HepG2 (cell line): Measurements from ENCODE around the gene FAM13B. TPM values are rescaled to one million over a fixed set of nuclear protein-coding genes. Genes with fewer than 3 reads are reported as not detected.
A peak's percentile ranks its signal among the peaks of the same experiment; 100 is the strongest.

Experiments used
- ATAC-seq: fragments of 200-7000 bp; cut with Tn5 transposase; 3 replicates; pipeline ENCODE4 v1.9.1; 2020; ENCODE audit warnings: mild to moderate bottlenecking, moderate library complexity
- BruUV-seq: library from RNA; stranded (reverse); fragments of 400-500 nt; replicated peaks from 2 replicates; lab custom pipeline; 2021; lab: Mats Ljungman, UMichigan
- CTCF ChIA-PET: fragments of 300-600 bp; formaldehyde crosslinking; extraction: SDS; loops from one replicate; lab custom pipeline; 2021; ENCODE audit warnings: low total read pairs, inconsistent platforms, low intra/inter-chr PET ratio; lab: Yijun Ruan, JAX
- POLR2A ChIA-PET: fragments of 350-600 bp; sonication (Branson Sonifier 250); formaldehyde crosslinking; loops from one replicate; lab custom pipeline; 2020; ENCODE audit warnings: antibody characterized with exemption, inconsistent platforms; lab: Yijun Ruan, JAX
- DNase-seq: peaks from one replicate; pipeline ENCODE4 v3.0.0-alpha.2; 2015; ENCODE audit warnings: low spot score
- FAIRE-seq: peaks from 3 replicates; lab custom pipeline; 2011; peaks lifted over from hg19 to GRCh38; lab: Jason Lieb, UNC
- H2AFZ ChIP-seq: one replicate; pipeline ENCODE4 v1.6.1; 2011; ENCODE audit warnings: low read length, inconsistent platforms
- H3K27ac ChIP-seq: fragments of 300-600 bp; 3 replicates; pipeline ENCODE4 v1.8.0; 2011; ENCODE audit warnings: mixed run types, mild to moderate bottlenecking, mixed read lengths, low read length, inconsistent platforms; ENCODE audit not compliant: insufficient read depth; ENCODE audit errors: extremely low read length
- H3K27me3 ChIP-seq, 2 experiments: fragments of 200-600 bp in 1 of 2; 2 replicates in 1 of 2; 3 replicates in 1 of 2; pipeline versions ENCODE4 v1.6.0 to v1.8.0; 2011; ENCODE audit warnings: low read length in 2 of 2, mild to moderate bottlenecking in 2 of 2, moderate library complexity in 2 of 2, inconsistent platforms in 1 of 2; ENCODE audit not compliant: insufficient read depth in 2 of 2, control insufficient read depth in 1 of 2
- H3K36me3 ChIP-seq, 2 experiments: fragments of 200-600 bp in 1 of 2; replicated peaks in 1 of 2; 2 replicates in 1 of 2; 3 replicates in 1 of 2; pipeline versions ENCODE4 v1.5.1 to v1.8.0; 2011; ENCODE audit warnings: low read length in 2 of 2, inconsistent platforms in 1 of 2; ENCODE audit not compliant: insufficient read depth in 2 of 2, control insufficient read depth in 1 of 2
- H3K4me1 ChIP-seq: 2 replicates; pipeline ENCODE4 v1.5.1; 2012; ENCODE audit warnings: low read length, inconsistent platforms; ENCODE audit not compliant: insufficient read depth
- H3K4me2 ChIP-seq: 2 replicates; pipeline ENCODE4 v1.6.0; 2011; ENCODE audit warnings: low read depth, low read length, inconsistent platforms
- H3K4me3 ChIP-seq, 3 experiments: fragments of 200-600 bp in 1 of 3; sonication (generic), shearing (Covaris generic) in 1 of 3; replicated peaks in 1 of 3; 2 replicates each; pipeline ENCODE4 v1.5.1; 2011 to 2016; ENCODE audit warnings: low read length in 3 of 3, inconsistent platforms in 2 of 3, low read depth in 2 of 3, mild to moderate bottlenecking in 2 of 3, control low read depth in 1 of 3, mixed read lengths in 1 of 3; ENCODE audit not compliant: insufficient read depth in 1 of 3
- H3K79me2 ChIP-seq: one replicate; pipeline ENCODE4 v1.6.1; 2011; ENCODE audit warnings: low read length, inconsistent platforms; ENCODE audit not compliant: insufficient read depth
- H3K9ac ChIP-seq: 2 replicates; pipeline ENCODE4 v1.6.0; 2011; ENCODE audit warnings: mild to moderate bottlenecking, low read depth, low read length, inconsistent platforms; ENCODE audit not compliant: insufficient read depth
- H3K9me3 ChIP-seq: 2 replicates; pipeline ENCODE4 v1.5.1; 2012; ENCODE audit warnings: mild to moderate bottlenecking, low read length
- H4K20me1 ChIP-seq: 2 replicates; pipeline ENCODE4 v1.6.0; 2011; ENCODE audit warnings: inconsistent platforms, mild to moderate bottlenecking, low read length, moderate library complexity; ENCODE audit not compliant: insufficient read depth
- ARNT2 ChIP-seq: sonication (generic); formaldehyde crosslinking; IDR thresholded peaks from 2 replicates; pipeline ENCODE4 v1.8.0; 2022; ENCODE audit warnings: mild to moderate bottlenecking, low read depth, missing genetic modification reagents, moderate library complexity
- GATA4 ChIP-seq: sonication (generic); IDR thresholded peaks from 2 replicates; pipeline ENCODE4 v1.6.1; 2016; ENCODE audit warnings: antibody characterized with exemption, low read depth, borderline replicate concordance
- GFI1 ChIP-seq: sonication (generic); formaldehyde crosslinking; IDR thresholded peaks from 2 replicates; pipeline ENCODE4 v1.5.0; 2020; ENCODE audit warnings: missing genetic modification reagents, mild to moderate bottlenecking, borderline replicate concordance
- HMG20A ChIP-seq: IDR thresholded peaks from 2 replicates; pipeline ENCODE4 v1.6.1; 2016; ENCODE audit warnings: borderline replicate concordance
- MAZ ChIP-seq, 2 experiments: sonication (generic) in 1 of 2; formaldehyde crosslinking in 1 of 2; IDR thresholded peaks; 2 replicates each; pipeline versions ENCODE4 v1.5.0 to v1.6.1; 2012 to 2020; ENCODE audit warnings: low read depth in 2 of 2, mild to moderate bottlenecking in 2 of 2, borderline replicate concordance in 1 of 2, improper control_type of control experiment in 1 of 2, low read length in 1 of 2, missing genetic modification reagents in 1 of 2, moderate library complexity in 1 of 2
- PAX8 ChIP-seq: sonication (generic); formaldehyde crosslinking; IDR thresholded peaks from 2 replicates; pipeline ENCODE4 v1.8.0; 2022; ENCODE audit warnings: mild to moderate bottlenecking, missing genetic modification reagents, borderline replicate concordance
- PCBP2 ChIP-seq: fragments of 200-400 bp; formaldehyde crosslinking; optimal IDR thresholded peaks from 2 replicates; pipeline ENCODE3; 2018; ENCODE audit warnings: low read length, low read depth; ENCODE audit not compliant: poor library complexity, severe bottlenecking
- SP5 ChIP-seq: IDR thresholded peaks from 2 replicates; pipeline ENCODE4 v1.6.1; 2016; ENCODE audit warnings: low read depth, borderline replicate concordance
- TAF15 ChIP-seq: fragments of 200-400 bp; formaldehyde crosslinking; IDR thresholded peaks from one replicate; pipeline ENCODE4 v1.6.1; 2018; ENCODE audit warnings: mild to moderate bottlenecking, low read depth, low read length; ENCODE audit not compliant: poor library complexity, severe bottlenecking
- THRA ChIP-seq: sonication (generic); formaldehyde crosslinking; IDR thresholded peaks from 2 replicates; pipeline ENCODE4 v1.4.0; 2020; ENCODE audit warnings: missing genetic modification reagents, borderline replicate concordance
- WIZ ChIP-seq: sonication (generic); formaldehyde crosslinking; IDR thresholded peaks from 2 replicates; pipeline ENCODE4 v1.5.1; 2020; ENCODE audit warnings: mild to moderate bottlenecking, missing genetic modification reagents
- ZNF616 ChIP-seq: sonication (generic); formaldehyde crosslinking; IDR thresholded peaks from 2 replicates; pipeline ENCODE4 v1.5.0; 2020; ENCODE audit warnings: low read depth, mild to moderate bottlenecking, missing genetic modification reagents
- ZNF737 ChIP-seq: sonication (generic); formaldehyde crosslinking; IDR thresholded peaks from 2 replicates; pipeline ENCODE4 v1.5.0; 2020; ENCODE audit warnings: missing genetic modification reagents, mild to moderate bottlenecking, borderline replicate concordance
- WGBS: methylation state at CpG from one replicate; pipeline ENCODE4 v1.1.6; 2017; ENCODE audit warnings: low lambda C conversion rate; 5-methylcytosine and 5-hydroxymethylcytosine counted together
- in situ Hi-C: cut with HindIII; loops from 2 replicates; pipeline ENCODE4 v1.10.0; 2017; ENCODE audit warnings: low pct_unique_long_range_greater_than_20kb; ENCODE audit not compliant: extremely low pct_ligation_motif_present
- intact Hi-C: fragments of 100-400 bp; cut with micrococcal nuclease; formaldehyde crosslinking; loops from one replicate; pipeline ENCODE4 v1.10.0; 2022; ENCODE audit not compliant: unreplicated experiment
- polyA plus RNA-seq, 8 experiments: library from polyadenylated mRNA; depleted of rRNA in 3 of 8; stranded (reverse) in 7 of 8; unstranded in 1 of 8; fragments of >200 nt; fragmentation: Illumina TruSeq in 4 of 8; extraction: Trizol in 4 of 8; gene quantifications; 2 replicates each; pipeline versions ENCODE4 v1.2.1 to v1.2.3, GENCODE V29; 2011 to 2016; ENCODE audit warnings: low read depth in 4 of 8, missing spikeins in 1 of 8, mixed read lengths in 1 of 8; ENCODE audit not compliant: insufficient read depth in 1 of 8
- total RNA-seq, 5 experiments: library from RNA; depleted of rRNA; stranded (reverse); fragments of >200 nt; fragmentation: Illumina TruSeq; extraction: Trizol; gene quantifications; 2 replicates each; pipeline ENCODE4 v1.2.3, GENCODE V29; 2016; ENCODE audit warnings: low read depth in 1 of 5
- TF ChIP-seq, protein P1 (sequence below): sonication (generic); IDR thresholded peaks from 2 replicates; pipeline ENCODE4 v1.6.1; 2016; ENCODE audit warnings: low read depth, borderline replicate concordance
- TF ChIP-seq, protein P2 (sequence below): sonication (generic); formaldehyde crosslinking; IDR thresholded peaks from 2 replicates; pipeline ENCODE4 v1.8.0; 2022; ENCODE audit warnings: missing genetic modification reagents, mild to moderate bottlenecking, moderate library complexity, borderline replicate concordance
- TF ChIP-seq, protein P3 (sequence below): sonication (generic); formaldehyde crosslinking; IDR thresholded peaks from 2 replicates; pipeline ENCODE4 v1.4.0; 2020; ENCODE audit warnings: missing genetic modification reagents

The FAM13B gene
- total and polyA plus RNA-seq, 2 of the 13 experiments (the other 11 are each of a cell fraction or from before 2014, with no cell fraction given) = 6.9 to 11.5 TPM

GRCh38 chr5:138033386-138033808 lies 518 bp upstream of the FAM13B start:
- intact Hi-C loops = no loop called here
- TF ChIP-seq GFI1 (CRISPR knock-in tag) (no peak), HMG20A (no peak), ZNF737 (CRISPR knock-in tag) (0 out of 2 replicates have a peak, but pooled peaks have one; percentile 50), SP5 (CRISPR knock-in tag) (no peak), MAZ (IDR thresholded peaks at IDR 0.05; ENCODE audit: borderline replicate concordance, low read depth, low read length) (0 out of 2 replicates have a peak, but pooled peaks have one; percentile 20), MAZ (CRISPR knock-in tag; IDR thresholded peaks at IDR 0.05; ENCODE audit: low read depth) (no peak), TAF15 (no peak), GATA4 (no peak), PCBP2 (no peak), WIZ (CRISPR knock-in tag) (no peak), ARNT2 (CRISPR knock-in tag) (no peak), THRA (CRISPR knock-in tag) (no peak), ZNF616 (CRISPR knock-in tag) (no peak), PAX8 (CRISPR knock-in tag) (no peak)
- TF ChIP-seq, protein P1, sequence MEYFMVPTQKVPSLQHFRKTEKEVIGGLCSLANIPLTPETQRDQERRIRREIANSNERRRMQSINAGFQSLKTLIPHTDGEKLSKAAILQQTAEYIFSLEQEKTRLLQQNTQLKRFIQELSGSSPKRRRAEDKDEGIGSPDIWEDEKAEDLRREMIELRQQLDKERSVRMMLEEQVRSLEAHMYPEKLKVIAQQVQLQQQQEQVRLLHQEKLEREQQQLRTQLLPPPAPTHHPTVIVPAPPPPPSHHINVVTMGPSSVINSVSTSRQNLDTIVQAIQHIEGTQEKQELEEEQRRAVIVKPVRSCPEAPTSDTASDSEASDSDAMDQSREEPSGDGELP = no peak
- TF ChIP-seq, protein P2, sequence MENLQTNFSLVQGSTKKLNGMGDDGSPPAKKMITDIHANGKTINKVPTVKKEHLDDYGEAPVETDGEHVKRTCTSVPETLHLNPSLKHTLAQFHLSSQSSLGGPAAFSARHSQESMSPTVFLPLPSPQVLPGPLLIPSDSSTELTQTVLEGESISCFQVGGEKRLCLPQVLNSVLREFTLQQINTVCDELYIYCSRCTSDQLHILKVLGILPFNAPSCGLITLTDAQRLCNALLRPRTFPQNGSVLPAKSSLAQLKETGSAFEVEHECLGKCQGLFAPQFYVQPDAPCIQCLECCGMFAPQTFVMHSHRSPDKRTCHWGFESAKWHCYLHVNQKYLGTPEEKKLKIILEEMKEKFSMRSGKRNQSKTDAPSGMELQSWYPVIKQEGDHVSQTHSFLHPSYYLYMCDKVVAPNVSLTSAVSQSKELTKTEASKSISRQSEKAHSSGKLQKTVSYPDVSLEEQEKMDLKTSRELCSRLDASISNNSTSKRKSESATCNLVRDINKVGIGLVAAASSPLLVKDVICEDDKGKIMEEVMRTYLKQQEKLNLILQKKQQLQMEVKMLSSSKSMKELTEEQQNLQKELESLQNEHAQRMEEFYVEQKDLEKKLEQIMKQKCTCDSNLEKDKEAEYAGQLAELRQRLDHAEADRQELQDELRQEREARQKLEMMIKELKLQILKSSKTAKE (CRISPR knock-in tag) = no peak
- TF ChIP-seq, protein P3, sequence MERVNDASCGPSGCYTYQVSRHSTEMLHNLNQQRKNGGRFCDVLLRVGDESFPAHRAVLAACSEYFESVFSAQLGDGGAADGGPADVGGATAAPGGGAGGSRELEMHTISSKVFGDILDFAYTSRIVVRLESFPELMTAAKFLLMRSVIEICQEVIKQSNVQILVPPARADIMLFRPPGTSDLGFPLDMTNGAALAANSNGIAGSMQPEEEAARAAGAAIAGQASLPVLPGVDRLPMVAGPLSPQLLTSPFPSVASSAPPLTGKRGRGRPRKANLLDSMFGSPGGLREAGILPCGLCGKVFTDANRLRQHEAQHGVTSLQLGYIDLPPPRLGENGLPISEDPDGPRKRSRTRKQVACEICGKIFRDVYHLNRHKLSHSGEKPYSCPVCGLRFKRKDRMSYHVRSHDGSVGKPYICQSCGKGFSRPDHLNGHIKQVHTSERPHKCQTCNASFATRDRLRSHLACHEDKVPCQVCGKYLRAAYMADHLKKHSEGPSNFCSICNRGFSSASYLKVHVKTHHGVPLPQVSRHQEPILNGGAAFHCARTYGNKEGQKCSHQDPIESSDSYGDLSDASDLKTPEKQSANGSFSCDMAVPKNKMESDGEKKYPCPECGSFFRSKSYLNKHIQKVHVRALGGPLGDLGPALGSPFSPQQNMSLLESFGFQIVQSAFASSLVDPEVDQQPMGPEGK = peak; percentile 35

More at GRCh38 chr5:138033386-138033808, 518 bp upstream of the FAM13B start:
- Histone ChIP-seq H3K27me3 (no peaks in the 10 kb centered on the region; a peak in 1 of 5 replicates), H3K79me2 (peaks cover 41% of the 10 kb centered on the region), H3K9me3 (no peaks in the 10 kb centered on the region), H3K27ac (peak overlapping the region; percentile 99), H3K4me1 (peaks cover 51% of the 10 kb centered on the region), H4K20me1 (peaks cover 31% of the 10 kb centered on the region), H3K36me3 (no peaks in the 10 kb centered on the region), H3K4me3 (peak overlapping the region; percentile 70 to 99 (median 97)), H2AFZ (no peak overlapping the region), H3K4me2 (peak overlapping the region; percentile 78), H3K9ac (peak overlapping the region; percentile 99)
- FAIRE-seq (no peak), ATAC-seq (peak; percentile 65), DNase-seq (no peak)
- CTCF ChIA-PET = no interaction called here
- in situ Hi-C loops = loop anchor here (5.0 kb wide), 1 partner anchor 34 kb away; no protein-coding TSS in a partner anchor
- BruUV-seq = TSS peak; percentile 92
- POLR2A ChIA-PET = interaction anchor here (0.6 to 1.7 kb wide), 3 partner anchors 14 to 282 kb away, joined by 3 to 7 read pairs (median 4); partner anchors contain the start of gene HNRNPA0
- WGBS = 0% methylated on average over 10 of the region's 15 CpGs
